Body of pancreas (tissue), 4 donors: Measurements from ENCODE around the gene PMCH. TPM values are rescaled to one million over a fixed set of nuclear protein-coding genes. Genes with fewer than 3 reads are reported as not detected.
"Not testable (repeated sequence)": the region's sequence is repeated elsewhere in the genome, so short reads cannot be mapped to it uniquely, and the experiment has no call there.

Experiments used
- ATAC-seq: fragments of 150-250 bp; one replicate; pipeline ENCODE4 v1.9.1; 2016
- DNase-seq, 4 donors: peaks; one replicate each; pipeline ENCODE4 v3.0.0-alpha.2; 2019
- H3K27ac ChIP-seq, 4 donors: fragments of 200-600 bp; sonication (generic); 1 replicate in 3 of 4; 2 replicates in 1 of 4; pipeline versions ENCODE4 v1.5.1 to v1.6.1; 2016 to 2019; ENCODE audit warnings: mild to moderate bottlenecking in 1 of 4, mixed read lengths in 1 of 4, moderate library complexity in 1 of 4
- H3K27me3 ChIP-seq, 2 donors: fragments of 200-600 bp; sonication (generic); one replicate each; pipeline ENCODE4 v1.6.0; 2016; ENCODE audit warnings: mild to moderate bottlenecking in 1 of 2
- H3K36me3 ChIP-seq, 2 donors: fragments of 200-600 bp; sonication (generic); replicated peaks in 1 of 2; 2 replicates each; pipeline ENCODE4 v1.5.1; 2016; ENCODE audit warnings: low read depth in 2 of 2; ENCODE audit not compliant: insufficient read depth in 1 of 2
- H3K4me1 ChIP-seq: fragments of 200-600 bp; sonication (generic); one replicate; pipeline ENCODE4 v1.6.0; 2016
- H3K4me3 ChIP-seq, 2 donors: fragments of 200-600 bp; sonication (generic); 1 replicate in 1 of 2; 2 replicates in 1 of 2; pipeline ENCODE4 v1.5.1; 2016 to 2019
- H3K9me3 ChIP-seq, 3 donors: fragments of 200-600 bp; sonication (generic); 1 replicate in 2 of 3; 2 replicates in 1 of 3; pipeline ENCODE4 v1.5.1; 2016
- CTCF ChIP-seq, 7 experiments: fragments of 450-650 bp in 4 of 7; fragments of 200-600 bp in 3 of 7; sonication (generic) in 3 of 7; IDR thresholded peaks; one replicate each; pipeline ENCODE4 v1.5.1; 2016 to 2019; ENCODE audit warnings: antibody characterized with exemption in 7 of 7
- POLR2A ChIP-seq, 3 donors: fragments of 450-650 bp; IDR thresholded peaks; one replicate each; pipeline ENCODE4 v1.6.1; 2016; ENCODE audit warnings: antibody characterized with exemption in 3 of 3, mild to moderate bottlenecking in 2 of 3
- WGBS, 2 donors: methylation state at CpG; one replicate each; pipeline ENCODE4 v1.1.5; 2017; 5-methylcytosine and 5-hydroxymethylcytosine counted together
- intact Hi-C: fragments of 100-400 bp; cut with DNase I; formaldehyde crosslinking; loops from one replicate; pipeline ENCODE4 v1.15.1; 2023
- total RNA-seq, 2 donors: library from RNA; depleted of rRNA; stranded (reverse); fragments of >200 nt; gene quantifications; one replicate each; pipeline ENCODE4 v1.1.0, GENCODE V29; 2016

The PMCH gene, protein sequence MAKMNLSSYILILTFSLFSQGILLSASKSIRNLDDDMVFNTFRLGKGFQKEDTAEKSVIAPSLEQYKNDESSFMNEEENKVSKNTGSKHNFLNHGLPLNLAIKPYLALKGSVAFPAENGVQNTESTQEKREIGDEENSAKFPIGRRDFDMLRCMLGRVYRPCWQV
- not detected for total RNA-seq

DNA sequence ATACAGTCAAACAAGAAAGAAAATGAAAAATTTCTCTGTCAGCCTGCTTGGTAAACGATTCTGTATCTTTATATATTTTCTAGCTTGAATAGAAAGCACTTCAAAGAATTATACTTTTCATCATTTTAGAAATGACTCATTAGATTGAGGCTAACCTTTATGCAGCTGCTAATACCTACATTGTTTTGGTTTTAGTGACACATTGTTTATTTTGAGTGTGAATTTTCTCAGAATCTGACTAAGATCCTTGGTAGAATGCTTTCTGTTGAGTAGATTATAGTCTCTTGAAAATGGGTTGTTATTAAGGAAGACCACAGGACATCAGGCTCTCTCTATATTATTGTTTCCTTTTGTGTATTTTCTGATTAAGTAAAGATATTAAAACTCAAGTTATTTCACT is at the start of gene PMCH:
PMCH (minus strand) TSS at position 45 of the 400 bp plus-strand sequence. CDS start 63 bp downstream, outside the sequence.
- DNase-seq: no peak
- no peak within 1 kb of the TSS for H3K27ac ChIP-seq
- no peak for ATAC-seq
- intact Hi-C loops: no loop called here
- H3K4me1 ChIP-seq: no peaks in the 10 kb centered on the region
- WGBS, 2 donors: 37 to 39% methylated on average over 1 of the region's 1 CpG
- no peaks in the 10 kb centered on the region for H3K9me3 ChIP-seq
- no peaks in the 10 kb centered on the region for H3K27me3 ChIP-seq
- TF ChIP-seq POLR2A (IDR thresholded peaks at IDR 0.05) (no peak), CTCF (IDR thresholded peaks at IDR 0.05) (no peak)
- no peak within 1 kb of the TSS for H3K4me3 ChIP-seq
- H3K36me3 ChIP-seq: no peaks in the 10 kb centered on the region

GRCh38 chr12:102240859-102241258 is 43.2 kb upstream of the PMCH start:
- intact Hi-C loops, ATAC-seq, H3K9me3 ChIP-seq: not testable (repeated sequence)

DNA sequence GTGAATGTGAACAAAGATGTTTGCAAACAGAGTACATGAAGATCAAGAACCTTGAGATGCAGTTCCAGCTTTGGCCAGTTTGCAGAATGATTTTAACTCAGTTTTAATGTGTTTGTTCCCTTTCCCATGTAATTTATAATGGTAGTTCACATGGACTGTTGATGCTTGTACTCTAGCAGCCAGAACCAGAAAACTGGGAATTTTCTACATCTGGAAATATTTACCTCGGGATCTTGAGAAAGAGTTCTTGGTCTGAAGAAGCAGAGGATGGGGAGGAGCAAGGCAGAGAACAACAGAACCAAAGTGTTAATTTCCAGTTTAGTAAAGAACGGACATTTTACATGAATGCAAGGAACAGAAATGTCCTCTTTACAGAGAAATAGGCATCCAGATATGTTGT is 37.0 kb upstream of the PMCH start:
- H3K9me3 ChIP-seq: no peaks in the 10 kb centered on the region
- intact Hi-C loops: no loop called here
- no peaks in the 10 kb centered on the region for H3K36me3 ChIP-seq
- H3K4me3 ChIP-seq: no peak overlapping the region
- H3K27ac ChIP-seq: no peak overlapping the region
- TF ChIP-seq CTCF (IDR thresholded peaks at IDR 0.05): no peak
- TF ChIP-seq POLR2A (IDR thresholded peaks at IDR 0.05): no peak
- no peaks in the 10 kb centered on the region for H3K4me1 ChIP-seq
- no peak for ATAC-seq
- 61 to 63% methylated on average over 2 of the region's 2 CpGs for WGBS, 2 donors
- DNase-seq: no peak
- H3K27me3 ChIP-seq: no peaks in the 10 kb centered on the region

More at GRCh38 chr12:102240859-102241258, 43.2 kb upstream of the PMCH start:
- H3K36me3 ChIP-seq, H3K4me3 ChIP-seq, DNase-seq, H3K27me3 ChIP-seq, H3K27ac ChIP-seq, H3K4me1 ChIP-seq: not testable (repeated sequence)
- 87 to 90% methylated on average over 2 of the region's 2 CpGs for WGBS, 2 donors

GRCh38 chr12:102232446-102232845 is 34.8 kb upstream of the PMCH start:
- Histone ChIP-seq H3K27me3 (no peaks in the 10 kb centered on the region), H3K36me3 (no peaks in the 10 kb centered on the region), H3K4me1 (no peaks in the 10 kb centered on the region), H3K4me3 (no peak overlapping the region), H3K9me3 (no peaks in the 10 kb centered on the region), H3K27ac (no peak overlapping the region)
- DNase-seq (no peak), ATAC-seq (no peak)
- intact Hi-C loops: no loop called here
- 92 to 93% methylated on average over 1 of the region's 1 CpG for WGBS, 2 donors
- no peak for TF ChIP-seq CTCF (IDR thresholded peaks at IDR 0.05)
- TF ChIP-seq POLR2A (IDR thresholded peaks at IDR 0.05): no peak

GRCh38 chr12:102232036-102232435 is 34.4 kb upstream of the PMCH start:
- TF ChIP-seq CTCF (IDR thresholded peaks at IDR 0.05) (no peak), POLR2A (IDR thresholded peaks at IDR 0.05) (no peak)
- no peak overlapping the region for H3K4me3 ChIP-seq
- intact Hi-C loops: no loop called here
- DNase-seq: no peak
- no peaks in the 10 kb centered on the region for H3K9me3 ChIP-seq
- H3K27me3 ChIP-seq: no peaks in the 10 kb centered on the region
- H3K36me3 ChIP-seq: no peaks in the 10 kb centered on the region
- no peak for ATAC-seq
- no peaks in the 10 kb centered on the region for H3K4me1 ChIP-seq
- no peak overlapping the region for H3K27ac ChIP-seq
